Mucosa of gallbladder (tissue), 1 donor: Measurements from ENCODE around the gene THEM5. TPM values are rescaled to one million over a fixed set of nuclear protein-coding genes. Genes with fewer than 3 reads are reported as not detected.

Experiments
- DNase-seq: peaks from one replicate; pipeline ENCODE4 v3.0.0-alpha.2; 2020; ENCODE audit warnings: low spot score
- total RNA-seq: library from RNA; stranded (reverse); gene quantifications from one replicate; pipeline ENCODE4 v1.2.1, GENCODE V29; 2021
- donor health status: DM: no; HTN: no; CAD: no.

The THEM5 gene
- total RNA-seq, 1 donor from 2014 or later: not detected

DNA sequence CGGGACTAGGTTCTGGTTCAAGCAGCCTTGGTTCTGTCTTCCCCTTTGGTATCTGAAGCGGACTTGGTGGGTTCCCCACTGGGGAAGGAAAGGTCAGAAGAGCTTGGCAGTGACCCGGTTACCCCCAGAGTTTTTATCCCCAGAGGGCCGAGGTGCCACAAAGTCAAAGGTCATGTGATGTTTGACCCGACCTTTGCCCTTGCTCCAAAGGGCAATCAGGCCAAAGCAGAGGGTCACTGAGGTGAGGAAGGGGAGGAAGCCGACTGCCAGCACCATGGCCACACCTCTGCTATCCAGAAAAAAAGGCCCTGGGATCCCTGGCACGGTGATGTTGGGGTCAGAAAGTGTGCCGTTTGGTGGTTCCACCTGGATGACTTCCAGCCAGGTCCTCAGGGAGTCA lies 52.7 kb downstream of the THEM5 start:
- DNase-seq: no peak

- DNase-seq: no peak
These were observed 54.1 kb downstream of the THEM5 start for GRCh38 chr1:151799179-151800022.

GRCh38 chr1:151798571-151798970 lies 54.9 kb downstream of the THEM5 start:
- no peak for DNase-seq

Other genes starting within 250 kb of the THEM5 start
- 58.3 TPM for gene SNX27, start 241.7 kb downstream of the THEM5 start, total RNA-seq
- gene CELF3, start 136.9 kb downstream of the THEM5 start, total RNA-seq: 0.40 TPM
- gene RIIAD1, start 132.2 kb downstream of the THEM5 start, total RNA-seq: 0.95 TPM
- gene MRPL9, start 90.2 kb downstream of the THEM5 start, total RNA-seq: 57.7 TPM
- gene TDRKH, start 63.2 kb downstream of the THEM5 start, total RNA-seq: 10.6 TPM
- gene LINGO4, start 48.3 kb downstream of the THEM5 start, total RNA-seq: 0.09 TPM
- 9.5 TPM for gene RORC, start 21.9 kb downstream of the THEM5 start, total RNA-seq
- gene C2CD4D, start 13.9 kb downstream of the THEM5 start, total RNA-seq: 1.2 TPM
- 12.0 TPM for gene THEM4, start 55.8 kb upstream of the THEM5 start, total RNA-seq
- 212 TPM for gene S100A10, start 140.1 kb upstream of the THEM5 start, total RNA-seq
- gene S100A11, start 183.3 kb upstream of the THEM5 start, total RNA-seq: 308 TPM
- not detected for gene TCHHL1, start 235.4 kb upstream of the THEM5 start, total RNA-seq